CD4-positive, CD25-positive, alpha-beta regulatory T cell (primary cell): ENCODE data around the gene ADM2. TPM values are rescaled to one million over a fixed set of nuclear protein-coding genes. Genes with fewer than 3 reads are reported as not detected.
A peak's percentile ranks its signal among the peaks of the same experiment; 100 is the strongest.

ENCODE experiments used
- ATAC-seq, 2 donors: fragments of 150-1000 bp; cut with Tn5 transposase; one replicate each; pipeline ENCODE4 v1.10.0; 2021; ENCODE audit warnings: low read depth in 2 of 2, moderate number of reproducible peaks in 2 of 2, moderate library complexity in 1 of 2
- DNase-seq, 3 donors: peaks; one replicate each; pipeline versions ENCODE4 v3.0.0 to v3.0.0-alpha.2; 2012 to 2022; ENCODE audit warnings: mixed read lengths in 1 of 3
- H3K27ac ChIP-seq: one replicate; pipeline ENCODE4 v1.7.0; 2013; ENCODE audit warnings: mild to moderate bottlenecking, low read length; ENCODE audit not compliant: insufficient read depth, poor library complexity, severe bottlenecking
- H3K27me3 ChIP-seq: one replicate; pipeline ENCODE4 v1.7.0; 2013; ENCODE audit warnings: low read length; ENCODE audit not compliant: control insufficient read depth, insufficient read depth
- H3K36me3 ChIP-seq: one replicate; pipeline ENCODE4 v1.7.0; 2013; ENCODE audit warnings: mild to moderate bottlenecking, low read length, moderate library complexity; ENCODE audit not compliant: control insufficient read depth, insufficient read depth
- H3K4me1 ChIP-seq: 2 replicates; pipeline ENCODE4 v1.7.0; 2013; ENCODE audit warnings: mild to moderate bottlenecking, low read length; ENCODE audit not compliant: insufficient read depth, control insufficient read depth, poor library complexity, severe bottlenecking
- H3K4me3 ChIP-seq: one replicate; pipeline ENCODE4 v1.7.0; 2013; ENCODE audit warnings: low read depth, mild to moderate bottlenecking, low read length, moderate library complexity
- H3K9me3 ChIP-seq, 2 experiments: 1 replicate in 1 of 2; 2 replicates in 1 of 2; pipeline ENCODE4 v1.7.0; 2013; ENCODE audit warnings: low read length in 2 of 2, mild to moderate bottlenecking in 1 of 2, moderate library complexity in 1 of 2; ENCODE audit not compliant: control insufficient read depth in 2 of 2
- H3K27ac Mint-ChIP-seq, 3 donors: one replicate each; pipeline ENCODE4 v1.8.0; 2020 to 2022; ENCODE audit warnings: mild to moderate bottlenecking in 3 of 3, mixed read lengths in 3 of 3, moderate library complexity in 2 of 3
- H3K27me3 Mint-ChIP-seq: one replicate; pipeline ENCODE4 v1.8.0; 2022; ENCODE audit warnings: mild to moderate bottlenecking, mixed read lengths
- H3K36me3 Mint-ChIP-seq: one replicate; pipeline ENCODE4 v1.8.0; 2020; ENCODE audit warnings: mixed read lengths
- H3K4me1 Mint-ChIP-seq, 4 donors: one replicate each; pipeline ENCODE4 v1.8.0; 2020 to 2022; ENCODE audit warnings: mixed read lengths in 4 of 4, mild to moderate bottlenecking in 1 of 4
- H3K4me3 Mint-ChIP-seq, 4 donors: one replicate each; pipeline ENCODE4 v1.8.0; 2020 to 2022; ENCODE audit warnings: mild to moderate bottlenecking in 4 of 4, mixed read lengths in 4 of 4, moderate library complexity in 3 of 4
- H3K9me3 Mint-ChIP-seq, 7 donors: one replicate each; pipeline ENCODE4 v1.8.0; 2020 to 2022; ENCODE audit warnings: mixed read lengths in 7 of 7, mild to moderate bottlenecking in 3 of 7, moderate library complexity in 2 of 7
- polyA plus RNA-seq, 4 donors: library from polyadenylated mRNA; unstranded; fragments of 300-500 nt; fragmentation: Illumina TruSeq; gene quantifications; one replicate each; pipeline ENCODE4 v1.2.3, GENCODE V29; 2021
- total RNA-seq: library from RNA; stranded (reverse); gene quantifications from one replicate; pipeline ENCODE4 v1.2.3, GENCODE V29; 2022

The ADM2 gene
- total and polyA plus RNA-seq, 5 donors from 2014 or later = 0.06 to 1.9 (median 0.37) TPM

DNA sequence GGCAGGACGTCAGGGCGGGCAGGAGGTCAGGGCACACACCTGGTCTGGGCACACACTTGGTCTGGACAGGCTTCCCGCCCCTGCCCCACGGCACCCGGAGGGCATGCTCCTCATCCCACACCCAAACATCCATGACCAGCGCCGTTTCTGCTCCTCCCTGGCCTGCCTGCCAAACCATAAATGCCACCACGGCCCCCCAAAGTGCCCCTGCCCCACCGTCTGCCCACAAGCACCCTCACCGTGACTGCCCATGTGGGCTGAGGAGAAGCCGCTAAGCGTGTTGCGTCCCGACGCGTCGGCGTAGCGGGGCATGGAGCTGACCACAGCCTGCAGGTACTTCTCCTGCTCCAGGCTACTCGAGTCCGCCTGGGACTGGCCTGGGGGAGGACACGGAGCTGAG lies 22.3 kb upstream of the ADM2 start:
- Mint-ChIP-seq H3K27ac (no peak overlapping the region), H3K4me1 (peaks cover 0 to 6% (median 6%) of the 10 kb centered on the region in 4 donors), H3K27me3 (no peaks in the 10 kb centered on the region), H3K9me3 (peaks cover 0 to 1% (median 0%) of the 10 kb centered on the region in 7 donors), H3K4me3 (no peak overlapping the region), H3K36me3 (peaks cover 27% of the 10 kb centered on the region)
- no peaks in the 10 kb centered on the region for H3K27me3 ChIP-seq
- H3K4me1 ChIP-seq = no peaks in the 10 kb centered on the region
- H3K27ac ChIP-seq = no peak overlapping the region
- H3K4me3 ChIP-seq = no peak overlapping the region
- H3K9me3 ChIP-seq = no peaks in the 10 kb centered on the region
- DNase-seq = no peak
- ATAC-seq = no peak
- peaks cover 92% of the 10 kb centered on the region for H3K36me3 ChIP-seq

DNA sequence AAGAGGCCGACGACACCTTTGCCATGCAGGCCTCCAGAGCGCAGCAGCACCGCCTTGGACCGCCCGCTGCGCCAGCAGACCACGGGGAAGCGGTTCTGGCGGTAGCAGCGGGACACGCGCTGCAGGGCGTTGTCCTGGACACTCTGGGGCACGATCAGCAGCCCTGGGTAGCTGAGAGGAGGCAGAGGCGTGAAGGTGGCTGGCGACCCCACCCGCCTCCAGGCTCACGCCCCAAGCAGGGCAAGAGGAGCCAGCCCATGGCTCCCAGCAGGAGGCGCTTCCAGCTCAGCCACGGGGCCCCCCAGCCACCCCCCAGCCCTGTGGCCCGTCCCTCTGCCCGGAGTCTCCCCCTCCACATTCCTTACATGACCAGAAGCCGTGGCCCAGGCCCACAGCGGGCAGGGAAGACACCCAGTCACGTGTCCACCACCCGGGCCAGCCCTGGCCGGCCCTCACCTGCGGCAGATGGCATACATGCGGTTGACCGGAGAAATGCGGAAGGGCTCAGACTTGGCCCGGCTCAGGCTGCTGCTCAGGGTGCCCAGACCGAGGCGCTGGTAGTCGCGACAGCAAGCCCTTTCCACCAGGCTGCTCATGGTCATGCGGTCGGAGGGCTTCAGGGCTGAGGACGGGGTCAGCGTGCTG lies 21.7 kb upstream of the ADM2 start:
- H3K27ac Mint-ChIP-seq = no peak overlapping the region
- no peak overlapping the region for H3K4me3 ChIP-seq
- peaks cover 0 to 6% (median 6%) of the 10 kb centered on the region in 4 donors for H3K4me1 Mint-ChIP-seq
- DNase-seq = no peak
- H3K27me3 Mint-ChIP-seq = no peaks in the 10 kb centered on the region
- no peak overlapping the region for H3K4me3 Mint-ChIP-seq
- no peaks in the 10 kb centered on the region for H3K4me1 ChIP-seq
- H3K36me3 ChIP-seq = peaks cover 91% of the 10 kb centered on the region
- H3K27ac ChIP-seq = no peak overlapping the region
- ATAC-seq = peak in 1 of 2 donors; percentile 31
- H3K27me3 ChIP-seq = no peaks in the 10 kb centered on the region
- peaks cover 24% of the 10 kb centered on the region for H3K36me3 Mint-ChIP-seq
- no peaks in the 10 kb centered on the region for H3K9me3 ChIP-seq
- H3K9me3 Mint-ChIP-seq = peaks cover 0 to 1% (median 0%) of the 10 kb centered on the region in 7 donors

DNA sequence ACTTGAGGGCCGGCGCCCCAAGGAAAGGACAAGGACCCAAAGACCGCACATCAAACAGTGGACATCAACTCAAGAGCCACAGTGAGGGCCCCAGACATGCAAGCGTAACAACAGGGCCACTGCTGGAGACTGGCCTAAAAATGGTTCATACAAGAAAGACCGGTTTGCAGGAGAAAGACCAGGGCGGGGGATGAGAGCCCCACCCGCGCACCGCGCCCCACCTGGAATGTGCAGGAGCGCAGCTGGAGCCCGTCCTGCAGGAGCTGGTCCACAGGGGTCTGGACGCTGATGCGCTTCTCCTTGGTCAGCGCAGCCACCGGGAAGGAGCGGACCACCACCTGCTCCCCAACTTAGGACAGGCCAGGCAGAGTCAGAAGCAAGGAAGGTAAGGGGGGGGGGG lies 20.4 kb upstream of the ADM2 start:
- Mint-ChIP-seq H3K27ac (no peak overlapping the region), H3K4me1 (peaks cover 0 to 6% (median 6%) of the 10 kb centered on the region in 4 donors), H3K9me3 (peaks cover 0 to 1% (median 0%) of the 10 kb centered on the region in 7 donors), H3K36me3 (peaks cover 20% of the 10 kb centered on the region), H3K27me3 (no peaks in the 10 kb centered on the region), H3K4me3 (peak overlapping the region in 1 of 4 donors; percentile 51)
- no peaks in the 10 kb centered on the region for H3K27me3 ChIP-seq
- no peak overlapping the region for H3K4me3 ChIP-seq
- H3K4me1 ChIP-seq = no peaks in the 10 kb centered on the region
- H3K27ac ChIP-seq = no peak overlapping the region
- ATAC-seq (no peak), DNase-seq (no peak)
- H3K36me3 ChIP-seq = peaks cover 90% of the 10 kb centered on the region
- no peaks in the 10 kb centered on the region for H3K9me3 ChIP-seq

DNA sequence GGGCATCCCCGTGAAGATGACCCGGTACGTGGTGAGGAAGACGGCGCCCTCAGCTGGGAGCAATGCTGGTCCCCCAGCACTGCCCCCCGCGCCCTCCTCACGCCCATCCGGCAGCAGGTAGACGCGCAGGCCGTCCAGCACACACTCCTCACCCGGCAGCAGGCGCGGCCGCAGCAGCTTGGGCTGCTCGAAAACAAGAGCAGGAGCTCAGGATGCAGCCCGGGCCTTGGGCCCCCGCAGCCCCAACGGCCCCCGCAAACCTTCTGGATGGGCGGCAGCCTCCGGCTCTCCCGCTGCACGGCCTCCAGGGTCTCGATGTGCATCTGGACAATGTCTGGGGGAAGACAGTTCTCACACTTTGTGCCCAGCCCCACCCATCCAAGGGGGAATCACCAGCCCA lies 19.8 kb upstream of the ADM2 start:
- DNase-seq (no peak), ATAC-seq (no peak)
- no peaks in the 10 kb centered on the region for H3K4me1 ChIP-seq
- Mint-ChIP-seq H3K27me3 (no peaks in the 10 kb centered on the region), H3K4me3 (no peak overlapping the region), H3K27ac (no peak overlapping the region), H3K9me3 (peaks cover 0 to 1% (median 0%) of the 10 kb centered on the region in 7 donors), H3K4me1 (peaks cover 0 to 8% (median 6%) of the 10 kb centered on the region in 4 donors), H3K36me3 (peaks cover 20% of the 10 kb centered on the region)
- H3K27me3 ChIP-seq = no peaks in the 10 kb centered on the region
- peaks cover 92% of the 10 kb centered on the region for H3K36me3 ChIP-seq
- no peak overlapping the region for H3K27ac ChIP-seq
- no peaks in the 10 kb centered on the region for H3K9me3 ChIP-seq
- H3K4me3 ChIP-seq = no peak overlapping the region

DNA sequence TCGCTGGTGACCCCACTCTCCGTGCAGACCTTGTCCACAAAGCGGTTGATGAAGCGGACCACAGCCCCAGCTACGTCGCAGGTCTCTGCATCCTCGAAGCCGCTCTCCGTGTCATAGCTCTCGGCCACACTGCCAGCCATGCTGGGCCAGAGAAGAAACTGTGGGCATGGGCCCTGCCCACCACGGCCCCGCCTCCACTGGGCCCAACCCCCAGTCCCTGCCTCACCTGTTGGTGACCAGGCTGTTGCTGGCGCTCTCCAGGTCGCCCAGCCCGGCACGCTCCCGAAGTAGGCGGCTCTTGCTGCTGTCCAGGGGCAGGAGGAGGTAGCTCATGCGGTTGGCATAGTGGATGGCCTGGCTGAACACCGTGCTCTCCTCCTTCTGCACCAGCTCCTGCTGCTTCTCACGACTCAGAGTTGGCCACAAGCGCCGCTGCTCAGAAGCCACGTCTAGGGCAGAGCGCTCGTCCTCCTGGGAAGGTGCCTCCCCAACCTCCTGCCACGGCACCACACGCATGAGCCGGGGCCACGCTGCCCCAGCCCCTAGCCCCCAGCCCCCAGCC lies 19.3 kb upstream of the ADM2 start:
- H3K36me3 Mint-ChIP-seq = peaks cover 22% of the 10 kb centered on the region
- peaks cover 0 to 10% (median 8%) of the 10 kb centered on the region in 4 donors for H3K4me1 Mint-ChIP-seq

DNA sequence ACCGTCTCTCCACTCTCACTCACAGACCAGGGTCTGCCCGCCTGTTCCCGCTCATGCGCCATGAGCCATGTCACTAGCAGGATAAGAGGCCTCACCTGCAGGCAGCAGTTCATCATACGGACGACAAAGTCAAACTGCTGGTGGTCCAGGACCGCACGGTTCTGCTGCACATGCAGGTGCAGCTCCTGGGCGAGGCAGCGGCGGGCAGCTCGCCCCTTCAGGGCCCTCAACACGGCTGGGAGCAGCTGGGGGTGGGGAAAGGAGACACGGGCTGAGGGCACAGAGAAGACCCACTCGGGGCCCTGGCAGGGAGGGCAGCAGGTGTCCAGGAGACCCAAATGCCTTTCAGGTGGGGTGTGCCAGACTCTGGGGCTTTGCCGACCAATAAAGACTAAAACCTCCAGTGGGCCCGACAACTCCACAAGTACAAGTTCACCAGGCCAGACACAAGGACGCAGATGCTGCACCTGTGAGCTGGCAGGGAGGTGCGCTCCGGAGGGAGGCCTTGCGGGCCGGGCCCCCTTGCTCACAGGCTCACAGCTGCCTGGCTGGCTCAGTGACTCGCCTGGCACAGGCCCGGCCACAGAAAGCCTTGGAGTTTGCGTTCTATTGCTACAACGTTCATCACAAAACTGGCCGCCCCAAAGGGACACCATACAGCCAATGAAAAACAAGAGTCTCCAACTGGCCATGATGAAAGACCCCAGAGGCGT lies 18.0 kb upstream of the ADM2 start:
- DNase-seq (no peak), ATAC-seq (no peak)
- Mint-ChIP-seq H3K4me3 (peak overlapping the region in 1 of 4 donors; percentile 43), H3K4me1 (peaks cover 0 to 16% (median 6%) of the 10 kb centered on the region in 4 donors), H3K9me3 (peaks cover 0 to 1% (median 0%) of the 10 kb centered on the region in 7 donors), H3K27ac (peak overlapping the region in 2 of 3 donors; percentile 69 to 81), H3K27me3 (no peaks in the 10 kb centered on the region), H3K36me3 (peaks cover 21% of the 10 kb centered on the region)
- Histone ChIP-seq H3K4me3 (no peak overlapping the region), H3K27me3 (no peaks in the 10 kb centered on the region), H3K4me1 (peaks cover 3% of the 10 kb centered on the region), H3K36me3 (peaks cover 91% of the 10 kb centered on the region), H3K27ac (no peak overlapping the region), H3K9me3 (no peaks in the 10 kb centered on the region)

More for the DNA sequence above, 19.3 kb upstream of the ADM2 start:
- Mint-ChIP-seq H3K27me3 (no peaks in the 10 kb centered on the region), H3K4me3 (no peak overlapping the region), H3K27ac (no peak overlapping the region), H3K9me3 (peaks cover 0 to 1% (median 0%) of the 10 kb centered on the region in 7 donors)
- ATAC-seq (no peak), DNase-seq (no peak)
- Histone ChIP-seq H3K27ac (no peak overlapping the region), H3K4me3 (no peak overlapping the region), H3K27me3 (no peaks in the 10 kb centered on the region), H3K4me1 (no peaks in the 10 kb centered on the region), H3K36me3 (peaks cover 92% of the 10 kb centered on the region), H3K9me3 (no peaks in the 10 kb centered on the region)

DNA sequence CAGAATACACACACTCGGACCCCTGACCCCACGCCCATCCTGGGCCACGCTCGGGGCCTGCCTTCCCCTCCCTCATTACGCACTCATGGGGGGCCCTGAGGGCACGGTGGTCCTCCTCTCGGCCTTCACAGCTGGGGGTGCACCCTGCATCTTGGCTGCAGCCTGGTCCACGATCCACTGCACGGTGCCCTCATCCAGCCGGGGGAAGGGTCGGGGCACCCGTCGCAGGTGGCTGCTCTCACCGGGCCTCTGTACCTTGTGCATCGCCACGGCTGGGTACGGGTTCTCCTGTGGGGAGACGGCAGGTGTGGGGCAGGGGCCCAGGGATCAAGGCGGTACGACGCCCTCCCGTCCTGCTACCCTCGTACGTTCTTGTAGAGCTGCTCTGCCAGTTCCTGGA lies 16.9 kb upstream of the ADM2 start:
- no peak overlapping the region for H3K27ac ChIP-seq
- H3K27ac Mint-ChIP-seq = no peak overlapping the region
- H3K36me3 Mint-ChIP-seq = peaks cover 16% of the 10 kb centered on the region

More for the DNA sequence above, 16.9 kb upstream of the ADM2 start:
- no peaks in the 10 kb centered on the region for H3K9me3 Mint-ChIP-seq
- Histone ChIP-seq H3K4me1 (peaks cover 14% of the 10 kb centered on the region), H3K27me3 (no peaks in the 10 kb centered on the region), H3K9me3 (no peaks in the 10 kb centered on the region), H3K36me3 (peaks cover 80% of the 10 kb centered on the region), H3K4me3 (no peak overlapping the region)
- DNase-seq (no peak), ATAC-seq (no peak)
- H3K4me3 Mint-ChIP-seq = no peak overlapping the region
- H3K27me3 Mint-ChIP-seq = no peaks in the 10 kb centered on the region
- peaks cover 0 to 25% (median 6%) of the 10 kb centered on the region in 4 donors for H3K4me1 Mint-ChIP-seq
